Measurements from ENCODE around the gene EGR4. TPM values are rescaled to one million over a fixed set of nuclear protein-coding genes. Genes with fewer than 3 reads are reported as not detected.

The EGR4 gene
- total RNA-seq, 4 donors from 2014 or later, result not detected

GRCh38 chr2:73334045-73334444 is 40.7 kb upstream of the EGR4 start:
- H3K4me3 ChIP-seq, result no peak overlapping the region
- peaks cover 0 to 15% (median 6%) of the 10 kb centered on the region in 4 donors for H3K9me3 ChIP-seq
- no peaks in the 10 kb centered on the region for H3K4me1 ChIP-seq
- H3K27me3 ChIP-seq, result peaks cover 0 to 3% of the 10 kb centered on the region in 2 donors
- DNase-seq (ENCODE audit: low spot score in 2 of 2), result no peak
- H3K27ac ChIP-seq, result no peak overlapping the region
- TF ChIP-seq CTCF (IDR thresholded peaks at IDR 0.05), result no peak
- H3K36me3 ChIP-seq, result no peaks in the 10 kb centered on the region
- WGBS, 2 donors, result 71 to 76% methylated on average over 2 of the region's 2 CpGs

- Histone ChIP-seq H3K36me3 (no peaks in the 10 kb centered on the region), H3K27me3 (peaks cover 0 to 3% of the 10 kb centered on the region in 2 donors), H3K27ac (no peak overlapping the region), H3K4me3 (no peak overlapping the region), H3K4me1 (no peaks in the 10 kb centered on the region), H3K9me3 (peaks cover 0 to 15% (median 6%) of the 10 kb centered on the region in 4 donors)
- DNase-seq (ENCODE audit: low spot score in 2 of 2), result no peak
- TF ChIP-seq EP300 (IDR thresholded peaks at IDR 0.05) (no peak), CTCF (IDR thresholded peaks at IDR 0.05) (no peak), POLR2A (IDR thresholded peaks at IDR 0.05) (no peak)
Observed at GRCh38 chr2:73333564-73333963, 40.2 kb upstream of the EGR4 start.

GRCh38 chr2:73324126-73324725 is 30.9 kb upstream of the EGR4 start:
- 54 to 57% methylated on average over 13 of the region's 13 CpGs for WGBS, 2 donors
- no peak for DNase-seq (ENCODE audit: low spot score in 2 of 2)
- H3K36me3 ChIP-seq, result no peaks in the 10 kb centered on the region
- peaks cover 0 to 16% of the 10 kb centered on the region in 2 donors for H3K27me3 ChIP-seq
- no peaks in the 10 kb centered on the region for H3K4me1 ChIP-seq
- no peak for TF ChIP-seq CTCF (IDR thresholded peaks at IDR 0.05)
- no peak for TF ChIP-seq POLR2A (IDR thresholded peaks at IDR 0.05)
- no peak for TF ChIP-seq EP300 (IDR thresholded peaks at IDR 0.05)
- no peak overlapping the region for H3K27ac ChIP-seq
- H3K9me3 ChIP-seq, result no peaks in the 10 kb centered on the region
- no peak overlapping the region for H3K4me3 ChIP-seq

- Histone ChIP-seq H3K4me3 (no peak overlapping the region), H3K4me1 (no peaks in the 10 kb centered on the region), H3K27me3 (peaks cover 0 to 16% of the 10 kb centered on the region in 2 donors), H3K27ac (no peak overlapping the region), H3K36me3 (no peaks in the 10 kb centered on the region), H3K9me3 (no peaks in the 10 kb centered on the region)
- no peak for TF ChIP-seq POLR2A (IDR thresholded peaks at IDR 0.05)
- no peak for TF ChIP-seq EP300 (IDR thresholded peaks at IDR 0.05)
- TF ChIP-seq CTCF (IDR thresholded peaks at IDR 0.05), result no peak
- 68 to 70% methylated on average over 5 of the region's 5 CpGs for WGBS, 2 donors
- no peak for DNase-seq (ENCODE audit: low spot score in 2 of 2)
Observed at GRCh38 chr2:73323551-73323950, 30.2 kb upstream of the EGR4 start.

- Histone ChIP-seq H3K9me3 (no peaks in the 10 kb centered on the region), H3K27me3 (no peaks in the 10 kb centered on the region)
Observed at GRCh38 chr2:73314441-73314840, 21.1 kb upstream of the EGR4 start.

GRCh38 chr2:73307720-73308119 is 14.4 kb upstream of the EGR4 start:
- TF ChIP-seq EP300 (IDR thresholded peaks at IDR 0.05), result no peak
- TF ChIP-seq POLR2A (IDR thresholded peaks at IDR 0.05), result no peak
- TF ChIP-seq CTCF (IDR thresholded peaks at IDR 0.05), result no peak
- Histone ChIP-seq H3K27me3 (no peaks in the 10 kb centered on the region), H3K4me3 (no peak overlapping the region), H3K4me1 (no peaks in the 10 kb centered on the region), H3K9me3 (no peaks in the 10 kb centered on the region), H3K36me3 (no peaks in the 10 kb centered on the region), H3K27ac (no peak overlapping the region)
- 77 to 84% methylated on average over 9 of the region's 9 CpGs for WGBS, 2 donors
- DNase-seq (ENCODE audit: low spot score in 2 of 2), result no peak

More at GRCh38 chr2:73314441-73314840, 21.1 kb upstream of the EGR4 start:
- no peak for DNase-seq (ENCODE audit: low spot score in 2 of 2)
- 85 to 87% methylated on average over 2 of the region's 2 CpGs for WGBS, 2 donors
- no peak for TF ChIP-seq POLR2A (IDR thresholded peaks at IDR 0.05)
- Histone ChIP-seq H3K4me1 (no peaks in the 10 kb centered on the region), H3K36me3 (no peaks in the 10 kb centered on the region), H3K4me3 (no peak overlapping the region), H3K27ac (no peak overlapping the region)

Measured in tibial nerve (tissue), 4 donors.